ENCODE data around the gene TAF11L11.
A peak's percentile ranks its signal among the peaks of the same experiment; 100 is the strongest.

DNA sequence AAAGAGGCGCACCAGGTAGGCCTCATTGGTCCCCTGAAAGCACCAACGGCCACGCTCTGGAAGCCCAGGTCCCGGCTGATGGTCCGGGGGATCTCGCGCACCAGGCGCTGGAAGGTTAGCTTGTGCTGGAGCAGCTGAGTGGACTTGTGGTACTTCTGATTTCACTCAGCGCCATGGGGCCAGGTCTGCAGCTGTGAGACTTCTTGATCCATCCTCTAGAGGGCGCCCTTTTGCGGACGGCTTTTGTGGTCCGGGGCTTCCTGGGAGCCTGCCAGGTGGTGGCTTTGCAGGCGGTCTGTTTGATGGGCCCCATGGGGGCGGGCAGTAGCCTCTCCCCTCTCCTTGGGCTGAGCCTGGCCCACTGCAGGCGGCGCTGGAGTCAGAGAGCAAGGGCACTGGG, 16.6 kb downstream of the TAF11L11 start:
- TF ChIP-seq, protein P1, sequence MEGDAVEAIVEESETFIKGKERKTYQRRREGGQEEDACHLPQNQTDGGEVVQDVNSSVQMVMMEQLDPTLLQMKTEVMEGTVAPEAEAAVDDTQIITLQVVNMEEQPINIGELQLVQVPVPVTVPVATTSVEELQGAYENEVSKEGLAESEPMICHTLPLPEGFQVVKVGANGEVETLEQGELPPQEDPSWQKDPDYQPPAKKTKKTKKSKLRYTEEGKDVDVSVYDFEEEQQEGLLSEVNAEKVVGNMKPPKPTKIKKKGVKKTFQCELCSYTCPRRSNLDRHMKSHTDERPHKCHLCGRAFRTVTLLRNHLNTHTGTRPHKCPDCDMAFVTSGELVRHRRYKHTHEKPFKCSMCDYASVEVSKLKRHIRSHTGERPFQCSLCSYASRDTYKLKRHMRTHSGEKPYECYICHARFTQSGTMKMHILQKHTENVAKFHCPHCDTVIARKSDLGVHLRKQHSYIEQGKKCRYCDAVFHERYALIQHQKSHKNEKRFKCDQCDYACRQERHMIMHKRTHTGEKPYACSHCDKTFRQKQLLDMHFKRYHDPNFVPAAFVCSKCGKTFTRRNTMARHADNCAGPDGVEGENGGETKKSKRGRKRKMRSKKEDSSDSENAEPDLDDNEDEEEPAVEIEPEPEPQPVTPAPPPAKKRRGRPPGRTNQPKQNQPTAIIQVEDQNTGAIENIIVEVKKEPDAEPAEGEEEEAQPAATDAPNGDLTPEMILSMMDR (IDR thresholded peaks at IDR 0.05; ENCODE audit: low read length), result 0 out of 2 replicates have a peak, but pooled peaks have one; percentile 9
- TF ChIP-seq EZH2 (optimal IDR thresholded peaks at IDR 0.05; ENCODE audit: low read depth, low read length) (no peak), EZH2phosphoT487 (IDR thresholded peaks at IDR 0.05; ENCODE audit: low read length) (no peak)
